Measurements from ENCODE around the gene ATM.

DNA sequence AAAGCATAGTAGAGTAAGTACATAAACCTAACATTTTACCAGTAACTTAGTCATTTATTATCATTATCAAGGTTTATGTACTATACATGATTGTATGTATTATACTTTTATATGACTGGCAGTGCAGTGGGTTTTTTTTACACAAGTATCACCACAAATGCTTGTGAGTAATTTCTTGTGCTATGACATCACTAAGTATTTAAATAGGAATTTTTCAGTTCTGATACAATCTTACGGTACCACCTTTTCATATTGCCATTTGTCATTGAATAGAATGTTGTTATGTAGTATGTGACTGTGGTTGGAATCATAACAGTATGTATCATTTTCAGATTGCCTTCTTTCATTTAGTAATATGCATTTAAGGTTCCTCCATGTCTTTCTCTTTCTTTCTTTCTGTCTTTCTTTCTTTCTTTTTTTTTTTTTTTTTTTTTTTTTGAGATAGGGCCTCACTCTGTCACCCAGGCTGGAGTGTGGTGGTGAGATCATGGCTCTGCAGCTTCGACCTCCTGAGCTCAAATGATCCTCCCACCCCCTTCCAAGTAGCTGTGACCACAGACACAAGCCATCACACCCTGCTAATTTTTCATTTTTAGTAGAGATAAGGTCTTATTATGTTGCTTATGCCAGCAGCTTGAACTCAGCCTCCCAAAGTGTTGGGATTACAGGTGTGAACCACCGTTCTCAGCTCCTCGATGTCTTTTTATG, 18.6 kb downstream of the ATM start:
- TF ChIP-seq, protein P1, sequence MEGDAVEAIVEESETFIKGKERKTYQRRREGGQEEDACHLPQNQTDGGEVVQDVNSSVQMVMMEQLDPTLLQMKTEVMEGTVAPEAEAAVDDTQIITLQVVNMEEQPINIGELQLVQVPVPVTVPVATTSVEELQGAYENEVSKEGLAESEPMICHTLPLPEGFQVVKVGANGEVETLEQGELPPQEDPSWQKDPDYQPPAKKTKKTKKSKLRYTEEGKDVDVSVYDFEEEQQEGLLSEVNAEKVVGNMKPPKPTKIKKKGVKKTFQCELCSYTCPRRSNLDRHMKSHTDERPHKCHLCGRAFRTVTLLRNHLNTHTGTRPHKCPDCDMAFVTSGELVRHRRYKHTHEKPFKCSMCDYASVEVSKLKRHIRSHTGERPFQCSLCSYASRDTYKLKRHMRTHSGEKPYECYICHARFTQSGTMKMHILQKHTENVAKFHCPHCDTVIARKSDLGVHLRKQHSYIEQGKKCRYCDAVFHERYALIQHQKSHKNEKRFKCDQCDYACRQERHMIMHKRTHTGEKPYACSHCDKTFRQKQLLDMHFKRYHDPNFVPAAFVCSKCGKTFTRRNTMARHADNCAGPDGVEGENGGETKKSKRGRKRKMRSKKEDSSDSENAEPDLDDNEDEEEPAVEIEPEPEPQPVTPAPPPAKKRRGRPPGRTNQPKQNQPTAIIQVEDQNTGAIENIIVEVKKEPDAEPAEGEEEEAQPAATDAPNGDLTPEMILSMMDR (IDR thresholded peaks at IDR 0.05; ENCODE audit: poor library complexity) = no peak
- TF ChIP-seq EZH2 (IDR thresholded peaks at IDR 0.05; ENCODE audit: borderline replicate concordance) = no peak
- TF ChIP-seq EZH2phosphoT487 (IDR thresholded peaks at IDR 0.05; ENCODE audit: low read depth, severe bottlenecking, unreplicated experiment) = no peak

Data from hepatocyte (in vitro differentiated cells).